Esophagus squamous epithelium (tissue), 5 donors: ENCODE measurements around the gene RTN1. TPM values are rescaled to one million over a fixed set of nuclear protein-coding genes. Genes with fewer than 3 reads are reported as not detected.

Experiments used
- DNase-seq: peaks from one replicate; lab custom pipeline; 2025; lab: John Stamatoyannopoulos, UW
- H3K27ac ChIP-seq, 4 donors: fragments of 200-600 bp; sonication (generic); one replicate each; pipeline ENCODE4 v1.5.1; 2016 to 2019; ENCODE audit warnings: mild to moderate bottlenecking in 1 of 4
- H3K27me3 ChIP-seq, 4 donors: fragments of 200-600 bp; sonication (generic); 1 replicate in 3 of 4; 2 replicates in 1 of 4; pipeline versions ENCODE4 v1.5.1 to v1.6.0; 2017 to 2021; ENCODE audit warnings: antibody characterized with exemption in 1 of 4
- H3K36me3 ChIP-seq, 3 donors: fragments of 200-600 bp; sonication (generic); one replicate each; pipeline ENCODE4 v1.5.1; 2016 to 2019
- H3K4me1 ChIP-seq, 3 donors: fragments of 200-600 bp; sonication (generic); one replicate each; pipeline ENCODE4 v1.5.1; 2017 to 2019
- H3K4me3 ChIP-seq, 4 donors: fragments of 200-600 bp; sonication (generic); 1 replicate in 3 of 4; 2 replicates in 1 of 4; pipeline ENCODE4 v1.5.1; 2016 to 2019; ENCODE audit warnings: mild to moderate bottlenecking in 2 of 4, moderate library complexity in 1 of 4
- H3K9me3 ChIP-seq, 3 donors: fragments of 200-600 bp; sonication (generic); one replicate each; pipeline ENCODE4 v1.5.1; 2016 to 2019
- CTCF ChIP-seq, 6 experiments: fragments of 450-650 bp in 4 of 6; fragments of 200-600 bp in 2 of 6; sonication (generic) in 2 of 6; IDR thresholded peaks; one replicate each; pipeline ENCODE4 v1.5.1; 2016 to 2019; ENCODE audit warnings: antibody characterized with exemption in 6 of 6, mild to moderate bottlenecking in 4 of 6, moderate library complexity in 4 of 6
- POLR2A ChIP-seq, 4 donors: fragments of 450-650 bp; IDR thresholded peaks; one replicate each; pipeline ENCODE4 v1.6.1; 2017; ENCODE audit warnings: antibody characterized with exemption in 4 of 4, mild to moderate bottlenecking in 4 of 4, moderate library complexity in 3 of 4
- WGBS, 2 donors: methylation state at CpG; one replicate each; pipeline ENCODE4 v1.1.5; 2018; 5-methylcytosine and 5-hydroxymethylcytosine counted together
- intact Hi-C: fragments of 100-400 bp; cut with DNase I; formaldehyde crosslinking; loops from one replicate; pipeline ENCODE4 v1.15.0; 2022
- total RNA-seq, 4 donors: library from RNA; depleted of rRNA; stranded (reverse); fragments of >200 nt; gene quantifications; one replicate each; pipeline ENCODE4 v1.1.0, GENCODE V29; 2016
- donor health status: DM: yes; HTN: yes; CAD: no.

The RTN1 gene
- total RNA-seq, 4 donors from 2014 or later, result 0.15 to 2.3 (median 0.91) TPM

- intact Hi-C loops, result no loop called here
- TF ChIP-seq POLR2A (IDR thresholded peaks at IDR 0.05), result no peak
- TF ChIP-seq CTCF (IDR thresholded peaks at IDR 0.05), result no peak
- Histone ChIP-seq H3K9me3 (no peaks in the 10 kb centered on the region), H3K27ac (no peak overlapping the region), H3K27me3 (no peaks in the 10 kb centered on the region), H3K4me1 (peaks cover 0 to 7% (median 0%) of the 10 kb centered on the region in 3 donors), H3K4me3 (no peak overlapping the region), H3K36me3 (no peaks in the 10 kb centered on the region)
- 40 to 41% methylated on average over 10 of the region's 10 CpGs for WGBS, 2 donors
- no peak for DNase-seq
Observed at GRCh38 chr14:59585891-59586554, 284.6 kb downstream of the RTN1 start.

- H3K4me3 ChIP-seq, result no peak overlapping the region
- intact Hi-C loops, result no loop called here
- TF ChIP-seq CTCF (IDR thresholded peaks at IDR 0.05), result no peak
- no peak for TF ChIP-seq POLR2A (IDR thresholded peaks at IDR 0.05)
- H3K4me1 ChIP-seq, result peaks cover 0 to 7% (median 0%) of the 10 kb centered on the region in 3 donors
- H3K36me3 ChIP-seq, result no peaks in the 10 kb centered on the region
- no peaks in the 10 kb centered on the region for H3K9me3 ChIP-seq
- H3K27ac ChIP-seq, result no peak overlapping the region
- 51 to 73% methylated on average over 2 of the region's 2 CpGs for WGBS, 2 donors
- no peak for DNase-seq
- H3K27me3 ChIP-seq, result peaks cover 0 to 8% (median 0%) of the 10 kb centered on the region in 4 donors
Observed at GRCh38 chr14:59583755-59584154, 286.8 kb downstream of the RTN1 start.

- no peak for DNase-seq
- H3K27me3 ChIP-seq, result peaks cover 0 to 8% (median 0%) of the 10 kb centered on the region in 4 donors
- H3K27ac ChIP-seq, result no peak overlapping the region
- H3K4me1 ChIP-seq, result peaks cover 0 to 7% (median 0%) of the 10 kb centered on the region in 3 donors
- H3K4me3 ChIP-seq, result no peak overlapping the region
- no peaks in the 10 kb centered on the region for H3K36me3 ChIP-seq
- TF ChIP-seq POLR2A (IDR thresholded peaks at IDR 0.05) (no peak), CTCF (IDR thresholded peaks at IDR 0.05) (no peak)
- 72 to 82% methylated on average over 21 to 23 of the region's 23 CpGs for WGBS, 2 donors
- H3K9me3 ChIP-seq, result no peaks in the 10 kb centered on the region
- intact Hi-C loops, result no loop called here
Observed at GRCh38 chr14:59582845-59583509, 287.6 kb downstream of the RTN1 start.

GRCh38 chr14:59582161-59582560 is 288.4 kb downstream of the RTN1 start:
- Histone ChIP-seq H3K4me3 (no peak overlapping the region), H3K27ac (no peak overlapping the region), H3K27me3 (peaks cover 0 to 17% (median 0%) of the 10 kb centered on the region in 4 donors), H3K9me3 (no peaks in the 10 kb centered on the region), H3K4me1 (peaks cover 0 to 7% (median 0%) of the 10 kb centered on the region in 3 donors), H3K36me3 (no peaks in the 10 kb centered on the region)
- intact Hi-C loops, result no loop called here
- no peak for DNase-seq
- WGBS, 2 donors, result 59 to 79% methylated on average over 3 of the region's 3 CpGs
- no peak for TF ChIP-seq POLR2A (IDR thresholded peaks at IDR 0.05)
- no peak for TF ChIP-seq CTCF (IDR thresholded peaks at IDR 0.05)

GRCh38 chr14:59580911-59581310 is 289.7 kb downstream of the RTN1 start:
- H3K4me1 ChIP-seq, result peaks cover 0 to 14% (median 0%) of the 10 kb centered on the region in 3 donors
- H3K4me3 ChIP-seq, result no peak overlapping the region
- WGBS, 2 donors, result 78 to 83% methylated on average over 2 of the region's 2 CpGs
- no peaks in the 10 kb centered on the region for H3K9me3 ChIP-seq
- no peak for TF ChIP-seq POLR2A (IDR thresholded peaks at IDR 0.05)
- TF ChIP-seq CTCF (IDR thresholded peaks at IDR 0.05), result no peak
- intact Hi-C loops, result no loop called here
- no peak for DNase-seq
- no peaks in the 10 kb centered on the region for H3K36me3 ChIP-seq
- H3K27me3 ChIP-seq, result peaks cover 0 to 29% (median 0%) of the 10 kb centered on the region in 4 donors
- no peak overlapping the region for H3K27ac ChIP-seq
